Measurements from ENCODE around the gene GFRAL.

The GFRAL gene

GRCh38 chr6:55410674-55411073, 83.4 kb downstream of the GFRAL start:
- no peak for TF ChIP-seq POLR2A (IDR thresholded peaks at IDR 0.05; ENCODE audit: low read depth, low read length)
- TF ChIP-seq PAX5 (IDR thresholded peaks at IDR 0.05; ENCODE audit: insufficient read depth, low read length, severe bottlenecking): no peak
- TF ChIP-seq TAF1 (IDR thresholded peaks at IDR 0.05; ENCODE audit: low read depth, low read length): no peak
- no peak for TF ChIP-seq SPI1 (IDR thresholded peaks at IDR 0.05; ENCODE audit: low read depth, low read length)
- no peak for TF ChIP-seq POU2F2 (IDR thresholded peaks at IDR 0.05; ENCODE audit: low read depth, low read length)
- DNase-seq (ENCODE audit: insufficient read length, low spot score) (no peak), FAIRE-seq (no peak)

GRCh38 chr6:55423933-55424332, 96.7 kb downstream of the GFRAL start:
- TF ChIP-seq TAF1 (IDR thresholded peaks at IDR 0.05; ENCODE audit: low read depth, low read length) (no peak), POLR2AphosphoS5 (IDR thresholded peaks at IDR 0.05; ENCODE audit: low read depth, low read length) (no peak), POU2F2 (IDR thresholded peaks at IDR 0.05; ENCODE audit: low read depth, low read length) (no peak), SPI1 (IDR thresholded peaks at IDR 0.05; ENCODE audit: low read depth, low read length) (no peak), POLR2A (IDR thresholded peaks at IDR 0.05; ENCODE audit: low read depth, low read length) (no peak), PAX5 (IDR thresholded peaks at IDR 0.05; ENCODE audit: insufficient read depth, low read length, severe bottlenecking) (no peak)
- no peak for DNase-seq (ENCODE audit: insufficient read length, low spot score)
- no peak for FAIRE-seq

DNA sequence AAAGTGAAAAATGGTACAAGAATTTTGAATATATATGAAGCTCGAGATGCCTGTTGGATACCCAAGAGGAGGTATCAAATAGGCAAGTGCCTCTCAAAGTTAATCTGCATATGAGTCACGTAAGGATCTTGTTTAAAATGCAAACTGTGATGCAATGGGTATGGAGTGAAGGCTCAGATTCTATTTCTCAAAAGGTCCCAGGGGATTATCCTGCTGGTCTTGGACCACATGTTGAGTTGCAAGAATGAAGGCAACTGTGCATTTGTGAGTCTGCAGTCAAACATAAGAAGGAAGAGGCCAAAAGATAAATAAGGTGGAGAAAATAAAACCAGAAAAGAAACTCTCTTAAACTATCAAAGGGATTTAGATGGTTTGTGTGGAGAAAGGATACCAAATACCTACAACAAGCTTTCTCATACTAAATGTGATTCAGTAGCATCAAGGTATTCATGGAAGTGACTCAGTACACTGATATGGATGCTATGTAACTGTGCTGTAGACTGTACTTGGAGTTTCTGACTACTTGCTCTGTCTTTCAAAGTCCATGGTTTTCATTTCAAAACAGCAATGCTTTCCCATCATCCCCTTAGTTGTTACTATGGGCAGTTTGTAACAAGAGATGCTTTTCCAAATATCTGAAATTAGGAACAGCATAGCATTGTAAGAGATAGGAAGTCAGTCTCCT, 106.3 kb downstream of the GFRAL start:
- no peak for FAIRE-seq
- DNase-seq (ENCODE audit: insufficient read length, low spot score): no peak
- TF ChIP-seq POU2F2 (IDR thresholded peaks at IDR 0.05; ENCODE audit: low read depth, low read length) (no peak), POLR2A (IDR thresholded peaks at IDR 0.05; ENCODE audit: low read depth, low read length) (no peak), POLR2AphosphoS5 (IDR thresholded peaks at IDR 0.05; ENCODE audit: low read depth, low read length) (no peak), TAF1 (IDR thresholded peaks at IDR 0.05; ENCODE audit: low read depth, low read length) (no peak), PAX5 (IDR thresholded peaks at IDR 0.05; ENCODE audit: insufficient read depth, low read length, severe bottlenecking) (no peak), SPI1 (IDR thresholded peaks at IDR 0.05; ENCODE audit: low read depth, low read length) (no peak)

DNA sequence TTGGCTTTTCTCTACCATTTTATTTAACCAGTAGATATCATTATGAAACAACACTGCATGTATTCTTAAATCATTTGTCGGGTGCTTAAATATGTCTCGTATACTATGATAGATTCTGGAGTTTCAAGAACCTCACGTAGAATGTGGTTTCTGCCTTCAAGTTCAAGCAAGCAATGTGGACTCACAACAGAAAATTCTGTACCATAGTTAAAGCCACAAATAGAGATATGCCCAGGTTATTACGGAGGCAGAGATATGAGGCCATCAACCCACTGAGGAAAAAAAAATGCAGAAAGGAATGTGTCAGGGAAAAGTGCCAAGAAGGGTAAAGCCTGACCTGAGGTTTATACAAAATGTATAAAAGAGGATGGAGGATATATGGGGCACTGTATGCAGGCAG, 109.9 kb downstream of the GFRAL start:
- TF ChIP-seq POU2F2 (IDR thresholded peaks at IDR 0.05; ENCODE audit: low read depth, low read length) (no peak), SPI1 (IDR thresholded peaks at IDR 0.05; ENCODE audit: low read depth, low read length) (no peak), PAX5 (IDR thresholded peaks at IDR 0.05; ENCODE audit: insufficient read depth, low read length, severe bottlenecking) (no peak), POLR2AphosphoS5 (IDR thresholded peaks at IDR 0.05; ENCODE audit: low read depth, low read length) (no peak)
- DNase-seq (ENCODE audit: insufficient read length, low spot score) (no peak), FAIRE-seq (no peak)

GRCh38 chr6:55438203-55438602, 110.9 kb downstream of the GFRAL start:
- TF ChIP-seq POLR2A (IDR thresholded peaks at IDR 0.05; ENCODE audit: low read depth, low read length): no peak
- TF ChIP-seq SPI1 (IDR thresholded peaks at IDR 0.05; ENCODE audit: low read depth, low read length): no peak
- no peak for TF ChIP-seq POLR2AphosphoS5 (IDR thresholded peaks at IDR 0.05; ENCODE audit: low read depth, low read length)
- TF ChIP-seq PAX5 (IDR thresholded peaks at IDR 0.05; ENCODE audit: insufficient read depth, low read length, severe bottlenecking): no peak
- TF ChIP-seq POU2F2 (IDR thresholded peaks at IDR 0.05; ENCODE audit: low read depth, low read length): no peak
- TF ChIP-seq TAF1 (IDR thresholded peaks at IDR 0.05; ENCODE audit: low read depth, low read length): no peak
- DNase-seq (ENCODE audit: insufficient read length, low spot score): no peak
- FAIRE-seq: no peak

DNA sequence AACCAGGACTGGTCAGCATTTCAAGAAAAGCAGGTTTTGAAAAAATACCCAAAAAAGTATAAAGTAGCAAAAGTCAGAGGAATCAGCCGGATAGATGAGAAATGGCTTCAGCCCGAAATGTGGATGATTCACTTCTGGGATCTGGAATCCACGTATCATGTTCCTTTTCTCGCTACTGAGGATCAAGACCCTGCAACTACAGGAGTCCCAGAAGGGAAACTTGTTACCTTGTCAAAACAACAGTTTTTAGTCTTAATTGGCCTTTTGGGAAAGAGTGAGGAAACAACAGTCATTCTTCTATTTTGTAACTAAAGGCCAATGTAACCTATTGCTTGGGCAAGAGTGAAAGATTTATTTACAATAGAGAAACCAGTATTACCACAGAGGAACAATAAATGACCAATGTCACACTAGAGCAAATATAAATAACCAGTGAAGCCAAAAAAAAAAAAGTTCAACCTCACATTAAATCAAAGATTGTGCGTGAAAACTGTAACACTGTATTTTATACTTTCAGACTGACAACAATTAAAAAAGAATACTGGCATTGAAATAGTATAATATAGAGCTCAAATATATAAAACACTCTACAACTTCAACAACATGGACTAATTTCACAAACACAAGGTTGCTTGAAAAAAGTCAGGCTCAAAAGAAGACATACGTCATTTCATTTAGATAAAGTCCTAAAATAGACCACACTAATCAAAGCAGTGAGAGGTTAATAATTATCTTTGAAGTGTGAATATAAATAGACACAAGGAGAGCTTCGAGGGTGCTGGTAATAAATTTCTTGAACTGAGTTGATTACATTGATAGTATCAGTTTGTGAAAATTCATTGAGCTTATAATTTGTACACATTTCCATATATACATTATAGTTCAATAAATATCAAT, 116.2 kb downstream of the GFRAL start:
- TF ChIP-seq POLR2AphosphoS5 (IDR thresholded peaks at IDR 0.05; ENCODE audit: low read depth, low read length) (no peak), TAF1 (IDR thresholded peaks at IDR 0.05; ENCODE audit: low read depth, low read length) (no peak), PAX5 (IDR thresholded peaks at IDR 0.05; ENCODE audit: insufficient read depth, low read length, severe bottlenecking) (no peak)
- no peak for DNase-seq (ENCODE audit: insufficient read length, low spot score)
- FAIRE-seq: no peak

DNA sequence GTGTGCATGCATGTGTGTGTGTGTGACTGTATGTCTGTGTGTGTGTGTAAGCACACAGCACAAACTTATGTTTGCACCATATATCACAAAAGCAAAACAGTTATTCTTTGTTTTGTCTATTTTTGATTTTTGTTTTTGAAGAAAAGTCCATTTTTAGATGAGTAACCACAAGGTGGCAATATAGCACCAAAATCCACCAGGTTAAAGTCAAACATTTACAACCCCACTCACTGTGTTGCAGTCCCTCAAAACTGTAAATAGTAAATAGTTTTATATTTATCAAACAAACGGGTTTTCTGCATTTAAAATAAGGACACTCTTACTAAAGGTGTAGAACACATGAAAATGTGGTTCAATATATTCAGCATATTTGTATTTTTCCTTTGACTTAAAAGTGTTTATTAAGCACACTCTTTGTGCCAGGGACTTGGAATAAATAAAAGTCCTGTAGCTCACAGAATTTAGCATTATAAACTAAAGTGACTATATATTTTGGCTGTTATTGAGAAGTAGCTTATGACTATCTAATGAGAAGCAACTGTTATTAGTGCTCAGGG, 118.5 kb downstream of the GFRAL start:
- peak; percentile 41 for FAIRE-seq
- DNase-seq (ENCODE audit: insufficient read length, low spot score): no peak

DNA sequence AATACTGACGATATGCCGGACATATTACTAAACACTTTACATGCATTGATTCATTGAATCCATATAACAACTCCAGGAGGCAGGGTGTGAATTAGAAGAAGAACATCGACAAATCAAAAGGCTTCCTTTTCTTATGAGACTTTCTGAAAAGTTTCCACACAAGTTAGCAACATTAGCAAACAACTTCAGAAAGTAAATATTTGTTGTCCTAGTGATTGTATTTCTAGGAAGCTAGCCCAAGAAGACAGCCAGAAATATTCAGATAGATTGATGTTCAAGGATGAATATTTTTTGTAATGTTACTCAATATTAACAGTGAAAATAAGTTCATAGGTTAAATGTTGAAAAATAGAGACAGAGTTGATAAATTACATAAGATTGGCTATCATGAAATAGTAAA, 120.6 kb downstream of the GFRAL start:
- no peak for TF ChIP-seq PAX5 (IDR thresholded peaks at IDR 0.05; ENCODE audit: insufficient read depth, low read length, severe bottlenecking)
- no peak for TF ChIP-seq POU2F2 (IDR thresholded peaks at IDR 0.05; ENCODE audit: low read depth, low read length)
- TF ChIP-seq POLR2AphosphoS5 (IDR thresholded peaks at IDR 0.05; ENCODE audit: low read depth, low read length): no peak
- FAIRE-seq: no peak

More for the DNA sequence above, 118.5 kb downstream of the GFRAL start:
- no peak for TF ChIP-seq TAF1 (IDR thresholded peaks at IDR 0.05; ENCODE audit: low read depth, low read length)
- TF ChIP-seq POLR2A (IDR thresholded peaks at IDR 0.05; ENCODE audit: low read depth, low read length): no peak
- no peak for TF ChIP-seq PAX5 (IDR thresholded peaks at IDR 0.05; ENCODE audit: insufficient read depth, low read length, severe bottlenecking)

DNA sequence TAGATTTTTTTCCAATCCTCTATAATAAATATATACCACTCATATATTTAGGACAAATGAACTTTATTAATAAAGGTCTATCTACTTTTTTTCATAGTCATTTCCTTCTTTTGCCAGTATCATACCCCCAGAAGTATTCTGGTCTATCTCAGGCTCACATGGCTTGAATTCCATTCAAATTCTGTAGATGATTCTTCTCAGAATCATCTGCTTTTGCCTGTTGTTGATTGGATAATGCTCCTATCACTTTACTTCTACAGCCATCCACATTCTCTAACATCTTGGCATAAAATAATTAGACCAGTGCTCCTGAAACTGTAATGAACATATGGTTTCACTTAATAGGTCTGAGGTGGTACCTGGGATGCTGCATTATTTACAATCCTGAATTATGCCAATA, 121.2 kb downstream of the GFRAL start:
- no peak for DNase-seq (ENCODE audit: insufficient read length, low spot score)
- TF ChIP-seq POLR2A (IDR thresholded peaks at IDR 0.05; ENCODE audit: low read depth, low read length): no peak
- no peak for TF ChIP-seq TAF1 (IDR thresholded peaks at IDR 0.05; ENCODE audit: low read depth, low read length)
- no peak for TF ChIP-seq POU2F2 (IDR thresholded peaks at IDR 0.05; ENCODE audit: low read depth, low read length)
- TF ChIP-seq SPI1 (IDR thresholded peaks at IDR 0.05; ENCODE audit: low read depth, low read length): no peak
- no peak for TF ChIP-seq PAX5 (IDR thresholded peaks at IDR 0.05; ENCODE audit: insufficient read depth, low read length, severe bottlenecking)
- no peak for TF ChIP-seq POLR2AphosphoS5 (IDR thresholded peaks at IDR 0.05; ENCODE audit: low read depth, low read length)
- FAIRE-seq: no peak

More for the DNA sequence above, 120.6 kb downstream of the GFRAL start:
- no peak for DNase-seq (ENCODE audit: insufficient read length, low spot score)

Measured in GM12891 (cell line).